Small intestine (tissue), 7 donors: Measurements from ENCODE around the gene OTULIN. TPM values are rescaled to one million over a fixed set of nuclear protein-coding genes. Genes with fewer than 3 reads are reported as not detected.

Experiments used
- DNase-seq, 2 donors: peaks; one replicate each; pipeline versions ENCODE4 v3.0.0 to v3.0.0-alpha.2; 2013
- FAIRE-seq: peaks from 2 replicates; lab custom pipeline; 2012; peaks lifted over from hg19 to GRCh38; lab: Jason Lieb, UNC
- H3K27ac ChIP-seq, 3 donors: one replicate each; pipeline ENCODE4 v1.5.1; 2013; ENCODE audit warnings: low read length in 2 of 3, mild to moderate bottlenecking in 2 of 3, control low read depth in 1 of 3, inconsistent platforms in 1 of 3, low read depth in 1 of 3, moderate library complexity in 1 of 3
- H3K27me3 ChIP-seq, 3 donors: one replicate each; pipeline ENCODE4 v1.6.1; 2013; ENCODE audit warnings: low read length in 3 of 3, inconsistent platforms in 1 of 3; ENCODE audit not compliant: control insufficient read depth in 3 of 3, insufficient read depth in 3 of 3
- H3K36me3 ChIP-seq, 3 donors: one replicate each; pipeline ENCODE4 v1.6.1; 2013; ENCODE audit warnings: low read length in 3 of 3, inconsistent platforms in 1 of 3, low read depth in 1 of 3, mild to moderate bottlenecking in 1 of 3, moderate library complexity in 1 of 3; ENCODE audit not compliant: control insufficient read depth in 3 of 3, insufficient read depth in 2 of 3
- H3K4me1 ChIP-seq, 3 donors: one replicate each; pipeline ENCODE4 v1.6.1; 2013; ENCODE audit warnings: low read length in 2 of 3, inconsistent platforms in 1 of 3, low read depth in 1 of 3, mild to moderate bottlenecking in 1 of 3, moderate library complexity in 1 of 3; ENCODE audit not compliant: control insufficient read depth in 3 of 3, insufficient read depth in 2 of 3
- H3K4me3 ChIP-seq, 3 donors: one replicate each; pipeline ENCODE4 v1.5.1; 2013; ENCODE audit warnings: low read length in 3 of 3, control low read depth in 1 of 3, inconsistent platforms in 1 of 3, low read depth in 1 of 3, mild to moderate bottlenecking in 1 of 3, moderate library complexity in 1 of 3
- H3K9me3 ChIP-seq, 2 donors: one replicate each; pipeline ENCODE4 v1.6.1; 2013; ENCODE audit warnings: low read depth in 1 of 2, low read length in 1 of 2; ENCODE audit not compliant: control insufficient read depth in 2 of 2, insufficient read depth in 1 of 2
- WGBS, 3 donors: extraction: QIAGEN DNeasy Blood & Tissue Kit; methylation state at CpG; one replicate each; pipeline ENCODE4 v1.1.7; 2013; 5-methylcytosine and 5-hydroxymethylcytosine counted together
- polyA plus RNA-seq, 4 donors: library from polyadenylated mRNA; stranded (reverse) in 3 of 4; unstranded in 1 of 4; fragments of 200-250 nt in 3 of 4; fragments of 120-200 nt in 1 of 4; gene quantifications; one replicate each; pipeline versions ENCODE4 v1.2.1 to v1.2.3, GENCODE V29; 2013
- donor health status: healthy with polysubstance abuse.
- donor health status: control.
- donor health status: control.
- donor health status: Bipolar disorder and iron deficiency.
- donor health status: healthy.

Gene OTULIN
- polyA plus RNA-seq, 4 donors, result 3.1 to 22.8 (median 5.8) TPM

- DNase-seq (no peak), FAIRE-seq (no peak)
- Histone ChIP-seq H3K4me3 (no peak overlapping the region), H3K27ac (no peak overlapping the region), H3K4me1 (peaks cover 1 to 39% (median 17%) of the 10 kb centered on the region in 3 donors), H3K27me3 (no peaks in the 10 kb centered on the region), H3K36me3 (peaks cover 0 to 19% (median 5%) of the 10 kb centered on the region in 3 donors), H3K9me3 (no peaks in the 10 kb centered on the region)
- WGBS, 3 donors, result 31 to 71% (median 45%) methylated on average over 1 of the region's 1 CpG
Observed at GRCh38 chr5:14669975-14670374, 5.5 kb downstream of the OTULIN start.

- FAIRE-seq (no peak), DNase-seq (no peak)
- H3K9me3 ChIP-seq, result no peaks in the 10 kb centered on the region
- H3K4me3 ChIP-seq, result no peak overlapping the region
- H3K4me1 ChIP-seq, result peaks cover 1 to 30% (median 18%) of the 10 kb centered on the region in 3 donors
- WGBS, 3 donors, result 21 to 44% (median 32%) methylated on average over 2 of the region's 2 CpGs
- H3K36me3 ChIP-seq, result peaks cover 0 to 22% (median 5%) of the 10 kb centered on the region in 3 donors
- no peaks in the 10 kb centered on the region for H3K27me3 ChIP-seq
- H3K27ac ChIP-seq, result no peak overlapping the region
Observed at GRCh38 chr5:14671414-14671813, 6.9 kb downstream of the OTULIN start.

GRCh38 chr5:14672082-14672481, 7.6 kb downstream of the OTULIN start:
- H3K27ac ChIP-seq, result no peak overlapping the region
- no peaks in the 10 kb centered on the region for H3K27me3 ChIP-seq
- FAIRE-seq, result no peak
- H3K36me3 ChIP-seq, result peaks cover 0 to 24% (median 5%) of the 10 kb centered on the region in 3 donors
- H3K4me3 ChIP-seq, result no peak overlapping the region
- 64 to 84% (median 73%) methylated on average over 4 of the region's 4 CpGs for WGBS, 3 donors
- no peaks in the 10 kb centered on the region for H3K9me3 ChIP-seq
- peaks cover 1 to 24% (median 16%) of the 10 kb centered on the region in 3 donors for H3K4me1 ChIP-seq
- no peak for DNase-seq

- FAIRE-seq, result no peak
- WGBS, 3 donors, result 67 to 83% (median 72%) methylated on average over 9 of the region's 9 CpGs
- Histone ChIP-seq H3K27me3 (no peaks in the 10 kb centered on the region), H3K27ac (no peak overlapping the region), H3K4me1 (peaks cover 1 to 21% (median 16%) of the 10 kb centered on the region in 3 donors), H3K9me3 (no peaks in the 10 kb centered on the region), H3K4me3 (no peak overlapping the region), H3K36me3 (peaks cover 0 to 22% (median 5%) of the 10 kb centered on the region in 3 donors)
- DNase-seq, result peak in 1 of 2 donors; percentile 14
Observed at GRCh38 chr5:14672484-14673394, 8.2 kb downstream of the OTULIN start.

GRCh38 chr5:14673443-14673842, 8.9 kb downstream of the OTULIN start:
- 79 to 92% (median 88%) methylated on average over 3 of the region's 3 CpGs for WGBS, 3 donors
- Histone ChIP-seq H3K9me3 (no peaks in the 10 kb centered on the region), H3K4me3 (no peak overlapping the region), H3K4me1 (peaks cover 1 to 14% (median 13%) of the 10 kb centered on the region in 3 donors), H3K36me3 (peaks cover 0 to 23% (median 10%) of the 10 kb centered on the region in 3 donors), H3K27ac (no peak overlapping the region), H3K27me3 (no peaks in the 10 kb centered on the region)
- DNase-seq (no peak), FAIRE-seq (no peak)

GRCh38 chr5:14674983-14675854, 10.7 kb downstream of the OTULIN start:
- DNase-seq, result no peak
- Histone ChIP-seq H3K9me3 (no peaks in the 10 kb centered on the region), H3K27me3 (no peaks in the 10 kb centered on the region), H3K4me1 (peaks cover 1 to 13% (median 13%) of the 10 kb centered on the region in 3 donors), H3K36me3 (peaks cover 0 to 22% (median 16%) of the 10 kb centered on the region in 3 donors), H3K27ac (peak overlapping the region in 1 of 3 donors; percentile 68), H3K4me3 (no peak overlapping the region)
- FAIRE-seq, result no peak
- 83 to 90% (median 85%) methylated on average over 8 of the region's 8 CpGs for WGBS, 3 donors

GRCh38 chr5:14675865-14676300, 11.4 kb downstream of the OTULIN start:
- Histone ChIP-seq H3K27me3 (no peaks in the 10 kb centered on the region), H3K36me3 (peaks cover 0 to 29% (median 19%) of the 10 kb centered on the region in 3 donors), H3K9me3 (no peaks in the 10 kb centered on the region), H3K4me1 (peaks cover 1 to 13% (median 13%) of the 10 kb centered on the region in 3 donors), H3K4me3 (no peak overlapping the region), H3K27ac (peak overlapping the region in 2 of 3 donors; percentile 2 to 24)
- DNase-seq (no peak), FAIRE-seq (no peak)
- WGBS, 3 donors, result 46 to 75% (median 52%) methylated on average over 6 of the region's 6 CpGs

GRCh38 chr5:14676320-14676719, 11.8 kb downstream of the OTULIN start:
- DNase-seq, result peak in 1 of 2 donors; percentile 21
- Histone ChIP-seq H3K4me3 (no peak overlapping the region), H3K27ac (peak overlapping the region in 2 of 3 donors; percentile 2 to 24), H3K4me1 (peaks cover 1 to 13% (median 11%) of the 10 kb centered on the region in 3 donors), H3K9me3 (no peaks in the 10 kb centered on the region), H3K27me3 (no peaks in the 10 kb centered on the region), H3K36me3 (peaks cover 0 to 30% (median 22%) of the 10 kb centered on the region in 3 donors)
- no peak for FAIRE-seq
- 62 to 69% (median 66%) methylated on average over 3 of the region's 3 CpGs for WGBS, 3 donors
